GM21381 (cell line): Measurements from ENCODE around the gene MARCHF11.

Experiments used
- ATAC-seq: cut with Tn5 transposase; IDR thresholded peaks from one replicate; pipeline ENCODE4 v1.9.1; 2021; ENCODE audit warnings: mild to moderate bottlenecking, moderate library complexity; ENCODE audit not compliant: unreplicated experiment

Gene MARCHF11, protein sequence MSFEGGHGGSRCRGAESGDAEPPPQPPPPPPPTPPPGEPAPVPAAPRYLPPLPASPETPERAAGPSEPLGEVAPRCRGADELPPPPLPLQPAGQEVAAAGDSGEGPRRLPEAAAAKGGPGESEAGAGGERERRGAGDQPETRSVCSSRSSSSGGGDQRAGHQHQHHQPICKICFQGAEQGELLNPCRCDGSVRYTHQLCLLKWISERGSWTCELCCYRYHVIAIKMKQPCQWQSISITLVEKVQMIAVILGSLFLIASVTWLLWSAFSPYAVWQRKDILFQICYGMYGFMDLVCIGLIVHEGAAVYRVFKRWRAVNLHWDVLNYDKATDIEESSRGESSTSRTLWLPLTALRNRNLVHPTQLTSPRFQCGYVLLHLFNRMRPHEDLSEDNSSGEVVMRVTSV

GRCh38 chr5:16179511-16179935, at the start of gene MARCHF11:
Gene MARCHF11, minus strand, starts transcription at chr5:16179791. Its CDS starts 216 bp downstream, at chr5:16179575.
- ATAC-seq = no peak

DNA sequence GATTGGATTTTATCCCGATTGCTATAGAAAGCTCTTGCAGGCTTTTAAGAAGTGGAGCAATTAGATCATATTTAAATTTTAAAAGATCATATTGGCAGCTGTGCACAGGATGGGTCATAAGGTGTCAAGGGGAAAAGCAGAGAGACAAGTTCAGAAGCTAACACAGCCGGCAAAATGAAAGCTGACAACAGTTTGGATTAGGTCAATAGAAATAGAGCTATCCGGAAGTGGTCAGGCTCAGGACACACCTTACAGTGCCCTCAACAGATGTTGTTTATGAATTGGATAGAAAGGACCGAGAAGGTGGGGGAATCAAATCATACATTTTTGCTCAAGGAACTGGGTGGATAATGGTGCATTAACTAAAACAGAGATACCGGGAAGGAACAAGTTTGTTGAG, 46.3 kb upstream of the MARCHF11 start:
- no peak for ATAC-seq

DNA sequence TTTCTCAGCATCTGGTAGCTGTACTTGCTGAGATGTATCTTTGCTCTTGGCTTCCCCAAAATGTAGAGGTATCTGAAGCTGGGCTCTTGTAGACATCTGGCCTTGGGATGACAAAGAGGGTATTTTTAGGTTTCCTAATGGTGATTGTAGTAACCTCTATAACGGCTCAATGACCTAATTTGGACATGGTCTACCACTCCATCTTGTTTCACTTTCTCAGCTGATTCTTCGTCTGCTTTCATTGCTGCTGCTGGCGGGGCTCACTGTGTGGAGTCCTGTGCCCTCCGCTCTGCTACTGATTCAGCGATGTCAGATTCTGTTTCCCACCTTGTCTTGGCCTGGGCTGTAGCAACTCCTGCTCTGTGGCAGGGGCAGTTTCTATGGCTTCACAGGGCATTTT, 12.7 kb upstream of the MARCHF11 start:
- no peak for ATAC-seq

DNA sequence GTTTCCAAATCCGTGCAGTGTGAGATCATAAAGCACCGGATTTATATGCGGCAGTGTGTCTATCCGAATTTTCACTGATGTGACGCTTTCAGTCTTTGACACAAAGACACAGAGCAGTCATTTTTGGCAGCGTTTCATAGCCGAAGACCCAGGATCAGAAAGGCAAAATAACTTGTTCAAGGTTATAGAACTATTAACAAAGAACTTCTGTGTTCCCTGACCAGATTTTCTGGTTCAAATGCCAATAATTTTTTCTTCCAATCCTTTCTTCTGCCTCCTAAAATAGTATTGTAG, 1.1 kb upstream of the MARCHF11 start:
- no peak for ATAC-seq

- ATAC-seq = no peak
Measured at GRCh38 chr5:16179936-16180788, 571 bp upstream of the MARCHF11 start.

DNA sequence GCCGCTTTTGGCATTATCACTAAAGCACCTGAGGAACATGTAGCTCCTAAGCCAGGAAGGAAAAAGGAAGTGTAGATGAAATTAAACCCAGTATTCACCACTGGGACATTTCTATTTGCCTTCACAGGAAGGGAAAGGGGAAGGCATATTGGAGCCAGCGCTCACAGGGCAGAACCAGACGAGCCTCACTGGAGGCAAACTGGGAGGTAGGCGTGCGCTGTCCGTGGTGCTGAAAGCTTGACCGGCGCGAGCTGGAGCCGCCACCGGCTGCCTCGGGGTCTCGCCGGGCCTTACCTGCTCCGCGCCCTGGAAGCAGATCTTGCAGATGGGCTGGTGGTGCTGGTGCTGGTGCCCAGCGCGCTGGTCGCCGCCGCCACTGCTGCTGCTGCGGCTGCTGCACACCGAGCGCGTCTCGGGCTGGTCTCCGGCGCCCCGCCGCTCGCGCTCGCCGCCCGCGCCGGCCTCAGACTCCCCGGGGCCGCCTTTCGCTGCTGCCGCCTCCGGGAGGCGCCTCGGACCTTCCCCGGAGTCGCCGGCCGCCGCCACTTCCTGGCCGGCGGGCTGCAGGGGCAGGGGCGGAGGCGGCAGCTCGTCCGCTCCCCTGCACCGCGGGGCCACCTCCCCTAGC, 732 bp downstream of the MARCHF11 start:
- no peak for ATAC-seq

DNA sequence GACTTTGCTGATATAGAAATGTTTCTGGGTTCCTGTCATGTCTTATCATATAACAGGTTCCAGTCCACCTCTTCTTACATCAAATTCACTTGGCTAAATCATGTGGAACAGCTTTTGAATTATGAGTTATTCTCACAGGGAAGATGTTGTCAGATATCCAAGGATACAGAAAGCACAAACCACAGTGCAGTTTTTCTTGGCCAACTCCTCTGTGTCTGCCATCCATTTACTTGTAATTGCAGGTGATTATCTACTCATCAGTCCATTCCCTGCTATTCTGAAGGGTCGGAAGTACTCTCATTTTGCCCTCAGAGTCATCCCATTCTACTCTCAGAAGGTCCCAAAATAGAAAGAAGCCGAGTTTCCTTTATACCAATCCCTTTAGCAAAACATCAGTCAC, 10.0 kb downstream of the MARCHF11 start:
- ATAC-seq = no peak

DNA sequence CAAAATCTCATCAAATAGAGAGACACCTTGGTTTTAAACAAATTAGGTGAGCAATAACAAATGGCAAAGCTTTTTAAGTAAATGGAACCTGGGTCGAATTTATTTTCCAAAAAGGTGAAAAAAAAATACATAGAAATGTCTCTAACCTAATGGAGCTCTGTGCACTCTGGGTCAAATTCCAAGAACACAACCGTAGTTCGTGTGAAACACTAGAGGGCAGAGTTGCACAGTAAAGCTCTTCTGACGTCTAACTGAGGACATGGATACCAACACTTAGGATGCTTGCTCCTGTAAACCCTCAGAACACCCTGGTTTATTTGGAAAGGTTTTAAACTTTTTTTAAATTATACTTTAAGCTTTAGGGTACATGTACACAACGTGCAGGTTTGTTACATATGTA, 18.9 kb downstream of the MARCHF11 start:
- ATAC-seq = no peak

DNA sequence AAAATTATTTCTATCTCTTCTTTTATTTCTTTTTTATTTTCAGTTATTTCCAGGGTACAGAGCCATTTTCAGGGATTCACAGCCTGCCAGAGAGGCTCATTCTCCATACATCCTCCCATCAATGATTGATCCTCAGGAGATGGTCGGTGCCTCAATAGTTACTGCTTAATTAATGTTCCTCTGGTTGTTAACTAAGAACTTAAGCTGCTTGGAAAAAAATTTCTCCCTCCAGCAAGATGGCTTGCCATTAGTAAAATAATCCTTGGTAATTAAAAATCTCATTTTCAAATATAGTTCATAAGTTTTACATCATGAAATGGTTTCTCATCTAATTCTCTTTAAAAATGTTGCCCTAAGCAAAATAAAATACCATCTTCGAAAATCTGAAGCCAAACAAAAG, 20.0 kb downstream of the MARCHF11 start:
- no peak for ATAC-seq

GRCh38 chr5:16156152-16156551, 23.4 kb downstream of the MARCHF11 start:
- ATAC-seq = no peak

DNA sequence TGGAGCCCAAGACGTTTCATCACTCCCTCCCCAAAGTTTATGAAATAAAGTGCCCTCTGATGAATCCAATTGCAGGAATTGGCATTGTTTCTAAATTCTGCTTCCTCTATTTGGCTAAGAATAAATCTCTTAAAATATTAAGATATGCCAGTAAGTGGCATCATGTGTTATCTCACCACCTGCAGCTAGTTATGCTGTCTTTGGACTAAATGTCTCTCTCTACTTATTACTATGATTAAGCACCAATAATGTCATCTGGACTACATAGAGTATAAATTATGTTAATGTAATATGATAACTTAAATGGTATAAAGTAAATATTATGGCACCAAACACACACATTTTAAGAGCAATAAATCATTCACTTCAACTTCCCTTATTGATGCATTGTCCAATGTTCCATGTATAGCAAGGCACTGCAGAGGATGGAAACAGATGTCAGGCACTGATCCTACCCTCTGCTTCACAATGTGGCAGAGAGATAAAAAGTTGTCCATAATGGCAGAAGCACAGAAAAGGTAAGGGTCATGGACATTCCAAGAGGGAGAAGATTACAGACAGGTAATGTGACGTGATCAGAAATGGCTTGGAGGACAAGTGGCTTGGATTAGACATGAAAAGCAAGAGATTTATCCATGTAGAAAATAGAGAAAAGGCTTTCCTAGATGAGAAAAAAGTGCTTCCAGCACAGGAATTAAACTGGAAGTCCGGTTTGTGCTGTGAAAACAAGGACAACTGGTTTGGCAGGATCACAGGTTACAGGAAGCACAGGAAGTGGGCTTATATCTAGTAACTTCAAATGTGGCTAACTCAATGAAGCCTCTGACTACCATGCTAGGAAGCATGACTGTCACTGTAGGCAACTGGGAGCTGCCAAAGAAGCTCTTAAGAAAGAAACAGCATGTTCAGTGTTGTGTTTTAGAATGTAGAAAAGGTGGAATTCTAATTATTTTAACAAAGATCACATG, 26.7 kb downstream of the MARCHF11 start:
- no peak for ATAC-seq

- no peak for ATAC-seq
Measured at GRCh38 chr5:16149621-16150020, 30.0 kb downstream of the MARCHF11 start.

DNA sequence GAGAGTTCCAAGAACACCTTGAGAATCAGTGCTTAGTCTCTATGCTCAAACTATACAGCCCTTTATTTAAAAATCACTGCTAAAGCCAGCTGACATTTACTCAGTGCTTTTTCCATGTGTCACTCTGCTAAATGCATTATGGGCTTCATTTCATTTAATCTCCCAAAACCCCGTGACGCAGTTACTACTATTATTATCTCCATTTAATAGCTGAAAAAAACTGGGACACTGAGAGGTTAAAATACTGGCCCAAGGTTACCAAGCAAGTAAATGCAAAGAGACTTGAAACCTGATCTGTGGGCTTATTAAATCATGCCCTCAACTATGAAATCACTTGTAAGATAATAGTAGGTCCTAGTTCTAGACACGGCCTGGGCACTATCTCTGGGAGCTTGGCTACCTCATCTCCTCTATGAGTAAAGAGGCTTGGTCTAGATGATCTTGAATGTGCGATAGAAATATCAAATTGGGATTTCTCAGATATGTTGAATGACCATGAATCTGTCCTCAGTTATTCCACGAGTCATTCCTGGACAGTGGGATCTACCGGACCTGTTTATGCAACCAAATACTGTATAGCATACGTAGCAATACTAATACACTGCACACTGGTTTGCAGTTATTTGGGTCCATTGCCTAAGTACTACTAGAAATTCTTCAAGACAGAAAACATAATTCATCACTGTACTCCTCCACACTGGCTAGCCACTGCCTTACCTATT, 32.3 kb downstream of the MARCHF11 start:
- ATAC-seq = no peak

GRCh38 chr5:16144416-16144815, 35.2 kb downstream of the MARCHF11 start:
- no peak for ATAC-seq

DNA sequence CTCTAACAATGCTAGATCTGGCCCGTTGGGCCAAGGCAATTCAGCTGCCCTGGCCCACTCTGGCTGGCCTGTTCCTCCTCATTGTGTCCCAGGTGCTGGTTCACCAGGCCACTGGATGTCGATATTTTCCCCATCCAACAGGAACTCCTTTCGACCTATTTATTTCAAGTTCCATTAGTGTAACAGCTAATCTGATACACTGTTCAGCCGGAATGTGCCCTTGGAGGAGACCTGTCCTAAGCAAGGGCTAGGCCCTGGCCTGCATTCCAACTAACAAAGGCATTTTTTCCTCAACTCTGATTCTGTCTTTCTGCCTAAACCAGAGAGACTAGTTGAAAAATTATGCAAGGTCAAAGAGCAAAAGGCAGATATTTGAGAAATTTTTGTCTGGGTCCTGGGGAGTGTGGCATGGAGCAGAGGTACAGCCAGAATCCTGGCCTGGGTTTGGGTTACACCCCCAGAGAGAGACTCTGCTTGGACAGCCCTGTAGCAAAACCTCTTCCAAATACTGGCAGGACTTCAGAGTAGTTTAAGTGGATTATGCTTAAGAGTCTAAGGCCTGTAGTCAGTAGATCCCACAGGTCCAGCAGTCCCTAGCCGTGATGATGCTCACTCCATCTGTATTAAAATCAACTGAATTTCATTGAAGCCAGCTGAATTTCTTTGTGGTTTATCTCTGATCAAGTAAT, 36.1 kb downstream of the MARCHF11 start:
- ATAC-seq = no peak

DNA sequence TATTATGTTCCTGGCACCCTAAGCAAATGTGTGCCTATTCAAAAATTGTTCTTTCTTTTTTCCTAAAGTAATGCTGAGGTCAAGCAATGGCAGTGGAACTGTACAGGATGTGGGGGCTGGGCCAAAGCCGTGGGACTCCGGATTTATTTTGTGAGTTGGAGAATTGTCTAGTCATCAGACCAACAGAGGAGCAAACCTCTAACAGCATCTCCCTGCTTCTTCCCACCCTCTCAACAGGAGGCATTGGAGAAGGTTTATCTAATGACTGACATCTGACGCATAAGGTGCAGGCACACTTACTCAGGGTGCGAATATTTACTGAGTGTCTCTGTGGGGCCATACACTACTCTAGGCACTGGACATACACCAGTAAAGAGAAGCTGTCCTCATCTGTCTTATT, 38.6 kb downstream of the MARCHF11 start:
- ATAC-seq = no peak

- no peak for ATAC-seq
Measured at GRCh38 chr5:16140417-16140816, 39.2 kb downstream of the MARCHF11 start.

GRCh38 chr5:16137177-16137576, 42.4 kb downstream of the MARCHF11 start:
- no peak for ATAC-seq

DNA sequence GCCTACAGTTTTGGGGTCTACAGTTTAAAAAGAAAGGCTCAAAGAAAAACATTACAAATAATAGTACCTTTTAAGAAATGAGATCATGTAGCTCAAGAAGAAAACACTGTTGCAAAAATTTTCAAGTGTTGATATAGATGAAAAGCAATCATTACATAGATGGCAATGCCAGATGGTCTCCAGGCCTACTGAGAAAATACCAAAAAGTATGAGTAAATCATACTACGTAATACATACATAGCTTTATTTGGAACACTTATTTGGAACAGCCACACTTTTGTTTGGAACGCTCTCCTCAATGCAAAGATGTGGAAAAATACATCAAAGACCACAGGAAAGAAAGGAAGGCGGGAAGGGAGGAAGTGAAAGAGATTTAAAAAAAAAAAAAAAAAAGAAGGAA, 44.1 kb downstream of the MARCHF11 start:
- no peak for ATAC-seq
